HG02885 (cell line): Measurements from ENCODE around the gene MRPL39.

Experiments used
- ATAC-seq: cut with Tn5 transposase; IDR thresholded peaks from one replicate; pipeline ENCODE4 v1.9.1; 2021; ENCODE audit warnings: mild to moderate bottlenecking; ENCODE audit not compliant: unreplicated experiment, poor library complexity

The MRPL39 gene

GRCh38 chr21:25550352-25551120 lies 56.7 kb downstream of the MRPL39 start:
- no peak for ATAC-seq

GRCh38 chr21:25541042-25541441 lies 66.2 kb downstream of the MRPL39 start:
- ATAC-seq, result no peak

GRCh38 chr21:25539606-25540005 lies 67.7 kb downstream of the MRPL39 start:
- no peak for ATAC-seq

GRCh38 chr21:25537174-25537573 lies 70.1 kb downstream of the MRPL39 start:
- ATAC-seq, result no peak

GRCh38 chr21:25536752-25537151 lies 70.5 kb downstream of the MRPL39 start:
- ATAC-seq, result no peak

GRCh38 chr21:25535849-25536248 lies 71.4 kb downstream of the MRPL39 start:
- ATAC-seq, result no peak
